ENCODE results near the gene ZFP36. TPM values are rescaled to one million over a fixed set of nuclear protein-coding genes. Genes with fewer than 3 reads are reported as not detected.
"Not testable (repeated sequence)": the region's sequence is repeated elsewhere in the genome, so short reads cannot be mapped to it uniquely, and the experiment has no call there.

ZFP36 gene
- total RNA-seq, 1 experiment from 2014 or later = 414 TPM

DNA sequence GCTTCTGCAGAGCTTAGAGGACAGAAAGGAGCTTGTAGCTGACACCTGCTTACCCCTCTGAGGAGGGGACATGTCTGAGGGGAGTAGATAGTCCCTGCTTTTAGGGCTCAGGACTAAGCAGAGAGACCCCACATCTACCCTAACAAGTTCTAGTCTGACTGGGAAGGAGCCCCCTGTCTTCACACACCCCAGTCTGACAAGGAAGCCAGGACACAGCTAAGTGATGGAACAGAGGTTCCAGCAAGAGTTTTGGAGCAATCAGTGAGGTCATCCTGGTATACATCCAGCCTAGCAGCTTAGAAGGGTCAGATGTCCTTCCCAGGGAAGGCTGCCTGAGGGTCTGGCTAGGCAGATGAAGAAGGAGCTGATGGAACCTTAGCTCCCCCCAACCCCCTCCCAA, 30.7 kb upstream of the ZFP36 start:
- H3K4me3 ChIP-seq (ENCODE audit: low read depth in 2 of 2, low read length in 2 of 2) = no peak overlapping the region
- ChIA-PET CTCF (interaction anchor here (0.6 to 3.1 kb wide), 6 partner anchors 15 to 391 kb away, joined by 3 to 13 read pairs (median 8); partner anchors contain the start of genes MED29, PAF1 and SAMD4B), POLR2A (interaction anchor here (0.5 to 2.7 kb wide), 15 partner anchors 9 to 741 kb away, joined by 3 to 11 read pairs (median 5); partner anchors contain the start of genes LRFN1, MED29, PAF1 and RPS16)
- BruUV-seq (replicated peaks) = no TSS peak
- H3K9me3 ChIP-seq (ENCODE audit: control insufficient read depth, insufficient read depth, low read depth, low read length) = no peaks in the 10 kb centered on the region
- in situ Hi-C loops (cut with HindIII; ENCODE audit: low pct_unique_long_range_greater_than_20kb, low sequenced_read_pairs) (no loop called here), intact Hi-C loops (cut with micrococcal nuclease; ENCODE audit: unreplicated experiment) (no loop called here)
- no peaks in the 10 kb centered on the region for H3K4me1 ChIP-seq (ENCODE audit: control insufficient read depth, insufficient read depth, low read length)
- TF ChIP-seq CTCF (IDR thresholded peaks at IDR 0.05) = no peak
- no peak for TF ChIP-seq SIN3A (IDR thresholded peaks at IDR 0.05; ENCODE audit: borderline replicate concordance, insufficient read depth, low read depth, low read length)
- no peak for TF ChIP-seq TCF7L2 (IDR thresholded peaks at IDR 0.05; ENCODE audit: low read depth, low read length)
- TF ChIP-seq REST (IDR thresholded peaks at IDR 0.05; ENCODE audit: insufficient read depth in 1 of 2, low read depth in 2 of 2, low read length in 1 of 2) = no peak
- TF ChIP-seq POLR2AphosphoS5 (IDR thresholded peaks at IDR 0.05; ENCODE audit: low read depth, low read length) = no peak
- H3K36me3 ChIP-seq (ENCODE audit: control insufficient read depth, insufficient read depth, low read length) = peaks cover 71% of the 10 kb centered on the region
- DNase-seq (ENCODE audit: low read depth, low spot score) (no peak), ATAC-seq (no peak)
- H3K27me3 ChIP-seq (ENCODE audit: control insufficient read depth, insufficient read depth, low read length) = no peaks in the 10 kb centered on the region
- H3K27ac ChIP-seq (ENCODE audit: low read length) = no peak overlapping the region

DNA sequence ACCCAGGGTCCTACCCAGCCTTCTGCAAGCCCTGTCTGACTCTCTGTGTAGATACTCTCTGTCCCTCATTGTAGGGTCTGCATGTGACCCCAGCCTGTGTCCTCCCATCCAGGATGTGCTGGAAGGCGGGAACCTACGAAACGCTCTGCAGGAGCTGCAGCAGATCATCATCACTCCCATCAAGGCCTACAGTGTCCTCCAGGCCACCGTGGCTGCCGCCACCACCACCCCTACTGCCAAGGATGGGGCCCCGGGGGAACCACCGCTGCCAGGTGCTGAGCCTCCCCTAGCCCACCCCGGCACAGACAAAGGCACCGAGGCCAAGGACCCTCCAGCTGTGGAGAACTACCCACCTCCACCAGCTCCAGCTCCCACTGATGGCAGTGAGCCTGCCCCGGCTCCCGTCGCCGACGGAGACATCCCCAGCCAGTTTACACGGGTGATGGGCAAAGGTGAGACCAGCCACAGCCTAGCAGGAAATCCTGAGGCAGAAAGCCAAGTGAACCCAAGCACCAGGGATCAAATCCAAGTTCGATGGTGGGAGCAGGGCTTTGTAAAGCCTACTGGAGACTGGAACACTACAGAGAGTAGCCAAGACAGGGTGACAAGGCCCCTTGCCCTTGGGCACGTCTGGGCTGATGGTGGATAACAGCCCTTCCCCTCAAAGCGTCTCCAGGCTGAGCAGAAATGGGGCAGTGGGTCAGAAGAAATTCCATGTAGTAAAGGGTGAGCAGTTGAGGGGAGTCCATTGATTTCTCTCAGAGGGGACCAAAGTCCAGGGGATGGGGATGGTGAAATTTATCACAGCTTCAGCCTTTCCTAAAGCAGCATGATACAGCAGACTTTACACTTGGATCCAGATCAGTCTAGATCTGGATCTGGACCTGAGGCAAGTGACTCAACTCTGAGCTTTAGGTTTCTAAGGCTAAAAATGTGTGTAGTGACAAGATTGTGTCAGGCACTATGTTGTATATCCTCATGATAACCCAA, 29.0 kb upstream of the ZFP36 start:
- TF ChIP-seq REST (IDR thresholded peaks at IDR 0.05; ENCODE audit: insufficient read depth in 1 of 2, low read depth in 2 of 2, low read length in 1 of 2) = no peak
- TF ChIP-seq POLR2AphosphoS5 (IDR thresholded peaks at IDR 0.05; ENCODE audit: low read depth, low read length) = no peak
- TF ChIP-seq SIN3A (IDR thresholded peaks at IDR 0.05; ENCODE audit: borderline replicate concordance, insufficient read depth, low read depth, low read length) = no peak
- no peak for TF ChIP-seq TCF7L2 (IDR thresholded peaks at IDR 0.05; ENCODE audit: low read depth, low read length)
- TF ChIP-seq CTCF (IDR thresholded peaks at IDR 0.05) = no peak
- no TSS peak for BruUV-seq (replicated peaks)
- Histone ChIP-seq H3K4me3 (ENCODE audit: low read depth in 2 of 2, low read length in 2 of 2) (no peak overlapping the region), H3K9me3 (ENCODE audit: control insufficient read depth, insufficient read depth, low read depth, low read length) (no peaks in the 10 kb centered on the region), H3K36me3 (ENCODE audit: control insufficient read depth, insufficient read depth, low read length) (peaks cover 75% of the 10 kb centered on the region), H3K27me3 (ENCODE audit: control insufficient read depth, insufficient read depth, low read length) (no peaks in the 10 kb centered on the region), H3K4me1 (ENCODE audit: control insufficient read depth, insufficient read depth, low read length) (no peaks in the 10 kb centered on the region), H3K27ac (ENCODE audit: low read length) (no peak overlapping the region)
- DNase-seq (ENCODE audit: low read depth, low spot score) (no peak), ATAC-seq (no peak)
- POLR2A ChIA-PET = interaction anchor here (0.5 to 1.0 kb wide), 8 partner anchors 9 to 54 kb away, joined by 3 to 6 read pairs (median 3); partner anchors contain the start of genes MED29 and PAF1
- CTCF ChIA-PET = interaction anchor here (0.5 to 1.6 kb wide), 3 partner anchors 20 to 51 kb away, joined by 5 to 10 read pairs (median 7); no protein-coding TSS in a partner anchor
- in situ Hi-C loops (cut with HindIII; ENCODE audit: low pct_unique_long_range_greater_than_20kb, low sequenced_read_pairs) (no loop called here), intact Hi-C loops (cut with micrococcal nuclease; ENCODE audit: unreplicated experiment) (no loop called here)

- H3K27ac ChIP-seq (ENCODE audit: low read length); intact Hi-C loops (cut with micrococcal nuclease; ENCODE audit: unreplicated experiment); H3K27me3 ChIP-seq (ENCODE audit: control insufficient read depth, insufficient read depth, low read length); ATAC-seq; H3K9me3 ChIP-seq (ENCODE audit: control insufficient read depth, insufficient read depth, low read depth, low read length); in situ Hi-C loops (cut with HindIII; ENCODE audit: low pct_unique_long_range_greater_than_20kb, low sequenced_read_pairs); BruUV-seq (replicated peaks); H3K4me3 ChIP-seq (ENCODE audit: low read depth in 2 of 2, low read length in 2 of 2); DNase-seq (ENCODE audit: low read depth, low spot score); H3K4me1 ChIP-seq (ENCODE audit: control insufficient read depth, insufficient read depth, low read length): not testable (repeated sequence)
- ChIA-PET POLR2A (interaction anchor here (0.5 to 0.6 kb wide), 3 partner anchors 10 to 26 kb away, joined by 3 read pairs; no protein-coding TSS in a partner anchor), CTCF (interaction anchor here (0.8 kb wide), 1 partner anchor 19 kb away, joined by 3 read pairs; no protein-coding TSS in a partner anchor)
- peaks cover 86% of the 10 kb centered on the region for H3K36me3 ChIP-seq (ENCODE audit: control insufficient read depth, insufficient read depth, low read length)
Observed at GRCh38 chr19:39379366-39379765, 27.3 kb upstream of the ZFP36 start.
